CD8-positive, alpha-beta memory T cell (primary cell): Measurements from ENCODE around the gene PLA2G2F. TPM values are rescaled to one million over a fixed set of nuclear protein-coding genes. Genes with fewer than 3 reads are reported as not detected.
A peak's percentile ranks its signal among the peaks of the same experiment; 100 is the strongest.

Experiments used
- CTCF ChIA-PET: fragments of 350-600 bp; sonication (Branson Sonifier 250); formaldehyde crosslinking; loops from one replicate; lab custom pipeline; 2021; ENCODE audit warnings: antibody characterized with exemption; lab: Charles Lee
- POLR2A ChIA-PET: fragments of 350-600 bp; sonication (Branson Sonifier 250); formaldehyde crosslinking; loops from one replicate; lab custom pipeline; 2021; ENCODE audit warnings: antibody characterized with exemption; lab: Charles Lee
- DNase-seq, 5 donors: peaks; one replicate each; pipeline versions ENCODE4 v3.0.0 to v3.0.0-alpha.2; 2020 to 2022; ENCODE audit warnings: mixed read lengths in 1 of 5
- H3K27ac ChIP-seq: one replicate; pipeline ENCODE4 v1.7.0; 2013; ENCODE audit warnings: low read depth, mild to moderate bottlenecking, low read length, moderate library complexity
- H3K27me3 ChIP-seq: 2 replicates; pipeline ENCODE4 v1.7.0; 2013; ENCODE audit warnings: low read length, mild to moderate bottlenecking; ENCODE audit not compliant: insufficient read depth, poor library complexity, severe bottlenecking
- H3K36me3 ChIP-seq: 2 replicates; pipeline ENCODE4 v1.7.0; 2013; ENCODE audit warnings: mild to moderate bottlenecking, low read length, moderate library complexity; ENCODE audit not compliant: insufficient read depth
- H3K4me1 ChIP-seq: 2 replicates; pipeline ENCODE4 v1.7.0; 2013; ENCODE audit warnings: mild to moderate bottlenecking, low read length, moderate library complexity; ENCODE audit not compliant: insufficient read depth
- H3K4me3 ChIP-seq: 2 replicates; pipeline ENCODE4 v1.7.0; 2013; ENCODE audit warnings: mild to moderate bottlenecking, low read length
- H3K9me3 ChIP-seq: 2 replicates; pipeline ENCODE4 v1.7.0; 2013; ENCODE audit warnings: mild to moderate bottlenecking, low read length
- H3K27ac Mint-ChIP-seq, 8 donors: one replicate each; pipeline ENCODE4 v1.8.0; 2020 to 2021; ENCODE audit warnings: mixed read lengths in 8 of 8, mild to moderate bottlenecking in 6 of 8, inconsistent platforms in 3 of 8, moderate library complexity in 3 of 8
- H3K27me3 Mint-ChIP-seq, 2 donors: one replicate each; pipeline ENCODE4 v1.8.0; 2020 to 2021; ENCODE audit warnings: mixed read lengths in 2 of 2, mild to moderate bottlenecking in 1 of 2, moderate library complexity in 1 of 2
- H3K36me3 Mint-ChIP-seq, 3 donors: one replicate each; pipeline ENCODE4 v1.8.0; 2020 to 2021; ENCODE audit warnings: mixed read lengths in 3 of 3, inconsistent platforms in 1 of 3, mild to moderate bottlenecking in 1 of 3
- H3K4me1 Mint-ChIP-seq, 3 donors: one replicate each; pipeline ENCODE4 v1.8.0; 2020 to 2021; ENCODE audit warnings: mixed read lengths in 3 of 3, inconsistent platforms in 1 of 3, mild to moderate bottlenecking in 1 of 3
- H3K4me3 Mint-ChIP-seq, 7 donors: one replicate each; pipeline ENCODE4 v1.8.0; 2020 to 2021; ENCODE audit warnings: mixed read lengths in 7 of 7, mild to moderate bottlenecking in 6 of 7, moderate library complexity in 4 of 7, inconsistent platforms in 2 of 7
- H3K9me3 Mint-ChIP-seq, 5 donors: one replicate each; pipeline ENCODE4 v1.8.0; 2020 to 2022; ENCODE audit warnings: mixed read lengths in 5 of 5, mild to moderate bottlenecking in 3 of 5, moderate library complexity in 2 of 5, inconsistent platforms in 1 of 5
- polyA plus RNA-seq: library from polyadenylated mRNA; unstranded; fragments of 300-500 nt; fragmentation: Illumina TruSeq; gene quantifications from one replicate; pipeline ENCODE4 v1.2.3, GENCODE V29; 2021
- total RNA-seq, 2 experiments: library from RNA; stranded (reverse); gene quantifications; one replicate each; pipeline ENCODE4 v1.2.3, GENCODE V29; 2021

The PLA2G2F gene
- total and polyA plus RNA-seq, 3 experiments from 2014 or later = not detected

GRCh38 chr1:20172033-20172590 lies 33.0 kb downstream of the PLA2G2F start:
- Mint-ChIP-seq H3K4me3 (no peak overlapping the region), H3K36me3 (peaks cover 0 to 1% (median 0%) of the 10 kb centered on the region in 3 donors), H3K9me3 (peaks cover 0 to 2% (median 0%) of the 10 kb centered on the region in 5 donors), H3K27ac (peak overlapping the region in 1 of 8 donors; percentile 47), H3K27me3 (peaks cover 3 to 4% of the 10 kb centered on the region in 2 donors), H3K4me1 (peaks cover 3 to 5% (median 4%) of the 10 kb centered on the region in 3 donors)
- peak in 1 of 5 donors; percentile 10 for DNase-seq
- POLR2A ChIA-PET = no interaction called here
- peaks cover 5% of the 10 kb centered on the region for H3K4me1 ChIP-seq
- no peaks in the 10 kb centered on the region for H3K9me3 ChIP-seq
- H3K4me3 ChIP-seq = no peak overlapping the region
- CTCF ChIA-PET = interaction anchor here (0.8 kb wide), 1 partner anchor 25 kb away, joined by 3 read pairs; no protein-coding TSS in a partner anchor
- no peaks in the 10 kb centered on the region for H3K36me3 ChIP-seq
- H3K27ac ChIP-seq = no peak overlapping the region
- H3K27me3 ChIP-seq = no peaks in the 10 kb centered on the region

- H3K36me3 Mint-ChIP-seq = peaks cover 0 to 1% (median 0%) of the 10 kb centered on the region in 3 donors
- H3K27me3 Mint-ChIP-seq = no peaks in the 10 kb centered on the region
- no peaks in the 10 kb centered on the region for H3K36me3 ChIP-seq
- peak overlapping the region in 1 of 8 donors; percentile 63 for H3K27ac Mint-ChIP-seq
- no peaks in the 10 kb centered on the region for H3K27me3 ChIP-seq
- H3K4me1 Mint-ChIP-seq = peaks cover 3 to 5% (median 4%) of the 10 kb centered on the region in 3 donors
- CTCF ChIA-PET = interaction anchor here (1.9 kb wide), 1 partner anchor 23 kb away, joined by 5 read pairs; no protein-coding TSS in a partner anchor
- no peak overlapping the region for H3K4me3 ChIP-seq
- H3K9me3 ChIP-seq = no peaks in the 10 kb centered on the region
- POLR2A ChIA-PET = no interaction called here
- H3K27ac ChIP-seq = no peak overlapping the region
- DNase-seq = no peak
- peaks cover 5% of the 10 kb centered on the region for H3K4me1 ChIP-seq
- no peak overlapping the region for H3K4me3 Mint-ChIP-seq
- H3K9me3 Mint-ChIP-seq = no peaks in the 10 kb centered on the region
Observed at GRCh38 chr1:20174937-20175666, 36.0 kb downstream of the PLA2G2F start.

- H3K36me3 ChIP-seq = no peaks in the 10 kb centered on the region
- H3K27ac Mint-ChIP-seq = peak overlapping the region in 3 of 8 donors; percentile 33 to 51 (median 36)
- H3K9me3 ChIP-seq = no peaks in the 10 kb centered on the region
- H3K27ac ChIP-seq = no peak overlapping the region
- no peak overlapping the region for H3K4me3 ChIP-seq
- ChIA-PET POLR2A (no interaction called here), CTCF (interaction anchor here (1.1 to 2.3 kb wide), 5 partner anchors 11 to 35 kb away, joined by 3 to 6 read pairs (median 4); no protein-coding TSS in a partner anchor)
- no peaks in the 10 kb centered on the region for H3K27me3 Mint-ChIP-seq
- peaks cover 0 to 1% (median 0%) of the 10 kb centered on the region in 3 donors for H3K36me3 Mint-ChIP-seq
- no peaks in the 10 kb centered on the region for H3K4me1 ChIP-seq
- no peaks in the 10 kb centered on the region for H3K9me3 Mint-ChIP-seq
- no peaks in the 10 kb centered on the region for H3K27me3 ChIP-seq
- no peak overlapping the region for H3K4me3 Mint-ChIP-seq
- no peak for DNase-seq
- peaks cover 0 to 7% (median 4%) of the 10 kb centered on the region in 3 donors for H3K4me1 Mint-ChIP-seq
Observed at GRCh38 chr1:20178634-20179370, 39.7 kb downstream of the PLA2G2F start.

GRCh38 chr1:20179371-20180128 lies 40.4 kb downstream of the PLA2G2F start:
- Histone ChIP-seq H3K4me1 (peaks cover 2% of the 10 kb centered on the region), H3K36me3 (no peaks in the 10 kb centered on the region), H3K27me3 (no peaks in the 10 kb centered on the region), H3K9me3 (no peaks in the 10 kb centered on the region), H3K27ac (no peak overlapping the region), H3K4me3 (no peak overlapping the region)
- ChIA-PET CTCF (interaction anchor here (1.1 to 2.3 kb wide), 6 partner anchors 10 to 34 kb away, joined by 3 to 6 read pairs (median 4); no protein-coding TSS in a partner anchor), POLR2A (no interaction called here)
- Mint-ChIP-seq H3K4me3 (no peak overlapping the region), H3K27me3 (no peaks in the 10 kb centered on the region), H3K4me1 (peaks cover 6 to 15% (median 12%) of the 10 kb centered on the region in 3 donors), H3K36me3 (peaks cover 0 to 1% (median 0%) of the 10 kb centered on the region in 3 donors), H3K9me3 (no peaks in the 10 kb centered on the region), H3K27ac (peak overlapping the region in 2 of 8 donors; percentile 33 to 51)
- DNase-seq = no peak

- DNase-seq = no peak
- Histone ChIP-seq H3K27ac (no peak overlapping the region), H3K36me3 (no peaks in the 10 kb centered on the region), H3K27me3 (no peaks in the 10 kb centered on the region), H3K4me3 (no peak overlapping the region), H3K4me1 (peaks cover 10% of the 10 kb centered on the region), H3K9me3 (no peaks in the 10 kb centered on the region)
- Mint-ChIP-seq H3K36me3 (peaks cover 0 to 1% (median 0%) of the 10 kb centered on the region in 3 donors), H3K4me1 (peaks cover 14 to 22% (median 19%) of the 10 kb centered on the region in 3 donors), H3K27ac (no peak overlapping the region), H3K9me3 (no peaks in the 10 kb centered on the region), H3K27me3 (no peaks in the 10 kb centered on the region), H3K4me3 (no peak overlapping the region)
- POLR2A ChIA-PET = no interaction called here
- CTCF ChIA-PET = interaction anchor here (1.0 to 2.3 kb wide), 6 partner anchors 9 to 39 kb away, joined by 3 to 6 read pairs (median 4); no protein-coding TSS in a partner anchor
Observed at GRCh38 chr1:20180129-20180843, 41.2 kb downstream of the PLA2G2F start.

- CTCF ChIA-PET = interaction anchor here (1.0 to 2.3 kb wide), 4 partner anchors 15 to 38 kb away, joined by 3 to 6 read pairs (median 5); no protein-coding TSS in a partner anchor
- Histone ChIP-seq H3K9me3 (no peaks in the 10 kb centered on the region), H3K27ac (no peak overlapping the region), H3K4me3 (no peak overlapping the region), H3K36me3 (no peaks in the 10 kb centered on the region), H3K4me1 (peaks cover 14% of the 10 kb centered on the region), H3K27me3 (no peaks in the 10 kb centered on the region)
- no peaks in the 10 kb centered on the region for H3K9me3 Mint-ChIP-seq
- H3K27ac Mint-ChIP-seq = no peak overlapping the region
- peaks cover 16 to 25% (median 23%) of the 10 kb centered on the region in 3 donors for H3K4me1 Mint-ChIP-seq
- no peaks in the 10 kb centered on the region for H3K27me3 Mint-ChIP-seq
- POLR2A ChIA-PET = no interaction called here
- no peak for DNase-seq
- H3K4me3 Mint-ChIP-seq = no peak overlapping the region
- peaks cover 0 to 1% (median 0%) of the 10 kb centered on the region in 3 donors for H3K36me3 Mint-ChIP-seq
Observed at GRCh38 chr1:20180844-20181207, 41.7 kb downstream of the PLA2G2F start.

- no peaks in the 10 kb centered on the region for H3K27me3 ChIP-seq
- H3K4me1 Mint-ChIP-seq = peaks cover 29 to 38% (median 34%) of the 10 kb centered on the region in 3 donors
- no peaks in the 10 kb centered on the region for H3K36me3 ChIP-seq
- ChIA-PET POLR2A (no interaction called here), CTCF (no interaction called here)
- no peak overlapping the region for H3K4me3 ChIP-seq
- no peaks in the 10 kb centered on the region for H3K9me3 Mint-ChIP-seq
- no peak overlapping the region for H3K4me3 Mint-ChIP-seq
- peaks cover 25% of the 10 kb centered on the region for H3K4me1 ChIP-seq
- peaks cover 0 to 4% of the 10 kb centered on the region in 2 donors for H3K27me3 Mint-ChIP-seq
- H3K27ac Mint-ChIP-seq = peak overlapping the region in 1 of 8 donors; percentile 31
- H3K36me3 Mint-ChIP-seq = no peaks in the 10 kb centered on the region
- H3K9me3 ChIP-seq = no peaks in the 10 kb centered on the region
- H3K27ac ChIP-seq = no peak overlapping the region
- no peak for DNase-seq
Observed at GRCh38 chr1:20182415-20182814, 43.3 kb downstream of the PLA2G2F start.
